NOMO-1 (cell line): ENCODE measurements around the gene PCDHB3.
A peak's percentile ranks its signal among the peaks of the same experiment; 100 is the strongest.
"Not testable (repeated sequence)": the region's sequence is repeated elsewhere in the genome, so short reads cannot be mapped to it uniquely, and the experiment has no call there.

Experiments
- DNase-seq, 2 experiments: peaks; one replicate each; lab custom pipeline; 2025; ENCODE audit not compliant: unreplicated experiment in 2 of 2; lab: John Stamatoyannopoulos, UW

The PCDHB3 gene

GRCh38 chr5:141100243-141100805 is at the start of gene PCDHB3:
PCDHB3 (plus strand) TSS chr5:141100473; CDS start chr5:141100650, 177 bp downstream.
- no peak for DNase-seq

GRCh38 chr5:141050622-141051520 is 49.4 kb upstream of the PCDHB3 start, which contains the start of gene PCDHB1:
PCDHB1 (plus strand) TSS chr5:141051374; CDS start chr5:141051471, 97 bp downstream.
- DNase-seq = no peak

- DNase-seq = no peak
Observed at GRCh38 chr5:141051521-141051866, 48.8 kb upstream of the PCDHB3 start.

- no peak for DNase-seq
Observed at GRCh38 chr5:141077826-141078225, 22.4 kb upstream of the PCDHB3 start.

- no peak for DNase-seq
Observed at GRCh38 chr5:141082228-141082627, 18.0 kb upstream of the PCDHB3 start.

GRCh38 chr5:141084487-141084989 is 15.7 kb upstream of the PCDHB3 start:
- peak; percentile 21 to 51 for DNase-seq

- no peak for DNase-seq
Observed at GRCh38 chr5:141094481-141095262, 5.6 kb upstream of the PCDHB3 start, which contains the start of gene PCDHB2. PCDHB2 (plus strand) TSS chr5:141094615; CDS start chr5:141094791, 176 bp downstream.

- DNase-seq = no peak
Observed at GRCh38 chr5:141095263-141095641, 5.0 kb upstream of the PCDHB3 start.

- DNase-seq = not testable (repeated sequence)
Observed at GRCh38 chr5:141096181-141096580, 4.1 kb upstream of the PCDHB3 start.

GRCh38 chr5:141096586-141096985 is 3.7 kb upstream of the PCDHB3 start:
- DNase-seq = not testable (repeated sequence)

GRCh38 chr5:141101059-141101458 is 786 bp downstream of the PCDHB3 start:
- DNase-seq = no peak

GRCh38 chr5:141102070-141102469 is 1.8 kb downstream of the PCDHB3 start:
- not testable (repeated sequence) for DNase-seq

- DNase-seq = not testable (repeated sequence)
Observed at GRCh38 chr5:141102471-141102870, 2.2 kb downstream of the PCDHB3 start.

GRCh38 chr5:141105350-141105749 is 5.1 kb downstream of the PCDHB3 start:
- DNase-seq = no peak

GRCh38 chr5:141119250-141119649 is 19.0 kb downstream of the PCDHB3 start:
- no peak for DNase-seq

GRCh38 chr5:141121563-141121962 is 21.3 kb downstream of the PCDHB3 start, which contains the start of gene PCDHB4:
PCDHB4 (plus strand) TSS chr5:141121818; CDS start chr5:141121999, 181 bp downstream.
- no peak for DNase-seq

GRCh38 chr5:141121985-141122384 is 21.7 kb downstream of the PCDHB3 start:
- DNase-seq = no peak

GRCh38 chr5:141123396-141124135 is 23.3 kb downstream of the PCDHB3 start:
- DNase-seq = not testable (repeated sequence)

GRCh38 chr5:141127305-141127704 is 27.0 kb downstream of the PCDHB3 start:
- DNase-seq = no peak

GRCh38 chr5:141135030-141135717 is 34.9 kb downstream of the PCDHB3 start, which contains the start of gene PCDHB5:
PCDHB5 (plus strand) TSS chr5:141135206; CDS start chr5:141135435, 229 bp downstream.
- no peak for DNase-seq
